Keratinocyte (primary cell): Measurements from ENCODE around the gene APC.

Experiments
- EZH2 ChIP-seq: IDR thresholded peaks from one replicate; pipeline ENCODE4 v1.6.1; 2012; ENCODE audit warnings: inconsistent platforms, mild to moderate bottlenecking, low read length, moderate library complexity
- TF ChIP-seq, protein P1 (sequence below), 3 experiments: IDR thresholded peaks in 1 of 3; conservative IDR thresholded peaks in 1 of 3; optimal IDR thresholded peaks in 1 of 3; 2 replicates in 2 of 3; 3 replicates in 1 of 3; pipeline versions ENCODE3 to v1.5.1; 2011; ENCODE audit warnings: low read length in 3 of 3, mild to moderate bottlenecking in 3 of 3, moderate library complexity in 2 of 3, control low read depth in 1 of 3, inconsistent platforms in 1 of 3; ENCODE audit not compliant: insufficient read depth in 2 of 3; ENCODE audit errors: extremely low read depth in 1 of 3

DNA sequence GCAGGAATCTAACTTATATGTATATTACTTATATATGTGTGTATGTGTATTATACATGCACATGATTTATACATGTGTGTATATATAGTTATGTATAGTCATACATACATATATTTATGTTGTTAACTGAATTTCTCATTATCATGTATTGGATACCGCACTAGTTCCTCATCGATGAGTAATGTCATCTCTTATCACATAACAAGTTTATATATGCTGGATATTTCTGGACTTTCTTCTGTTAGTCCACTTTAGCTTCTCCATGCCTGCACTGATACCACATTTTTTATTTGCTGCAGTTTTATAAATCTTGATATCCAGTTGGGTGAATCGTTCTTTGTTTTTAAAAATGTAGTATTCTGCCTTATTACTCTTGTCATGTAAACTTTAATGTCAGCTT is 50.2 kb downstream of the APC start:
- TF ChIP-seq, protein P1, sequence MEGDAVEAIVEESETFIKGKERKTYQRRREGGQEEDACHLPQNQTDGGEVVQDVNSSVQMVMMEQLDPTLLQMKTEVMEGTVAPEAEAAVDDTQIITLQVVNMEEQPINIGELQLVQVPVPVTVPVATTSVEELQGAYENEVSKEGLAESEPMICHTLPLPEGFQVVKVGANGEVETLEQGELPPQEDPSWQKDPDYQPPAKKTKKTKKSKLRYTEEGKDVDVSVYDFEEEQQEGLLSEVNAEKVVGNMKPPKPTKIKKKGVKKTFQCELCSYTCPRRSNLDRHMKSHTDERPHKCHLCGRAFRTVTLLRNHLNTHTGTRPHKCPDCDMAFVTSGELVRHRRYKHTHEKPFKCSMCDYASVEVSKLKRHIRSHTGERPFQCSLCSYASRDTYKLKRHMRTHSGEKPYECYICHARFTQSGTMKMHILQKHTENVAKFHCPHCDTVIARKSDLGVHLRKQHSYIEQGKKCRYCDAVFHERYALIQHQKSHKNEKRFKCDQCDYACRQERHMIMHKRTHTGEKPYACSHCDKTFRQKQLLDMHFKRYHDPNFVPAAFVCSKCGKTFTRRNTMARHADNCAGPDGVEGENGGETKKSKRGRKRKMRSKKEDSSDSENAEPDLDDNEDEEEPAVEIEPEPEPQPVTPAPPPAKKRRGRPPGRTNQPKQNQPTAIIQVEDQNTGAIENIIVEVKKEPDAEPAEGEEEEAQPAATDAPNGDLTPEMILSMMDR (optimal IDR thresholded peaks at IDR 0.05 in 1 of 3, IDR thresholded peaks at IDR 0.05 in 1 of 3, conservative IDR thresholded peaks at IDR 0.05 in 1 of 3; ENCODE audit: extremely low read depth in 1 of 3, insufficient read depth in 2 of 3, low read length in 3 of 3), result no peak
- no peak for TF ChIP-seq EZH2
